PC-3 (cell line): Measurements from ENCODE around the gene ADO. TPM values are rescaled to one million over a fixed set of nuclear protein-coding genes. Genes with fewer than 3 reads are reported as not detected.

Experiments used
- ATAC-seq: fragments of 200-7000 bp; cut with Tn5 transposase; 2 replicates; pipeline ENCODE4 v1.9.1; 2020; ENCODE audit warnings: mild to moderate bottlenecking, moderate library complexity
- BruUV-seq: library from RNA; stranded (reverse); fragments of 400-500 nt; replicated peaks from 2 replicates; lab custom pipeline; 2021; lab: Mats Ljungman, UMichigan
- CTCF ChIA-PET: fragments of 300-600 bp; sonication (Branson Sonifier 250); formaldehyde crosslinking; loops from one replicate; lab custom pipeline; 2022; ENCODE audit warnings: antibody characterized with exemption; lab: Charles Lee
- POLR2A ChIA-PET: fragments of 300-600 bp; sonication (Branson Sonifier 250); formaldehyde crosslinking; loops from one replicate; lab custom pipeline; 2022; ENCODE audit warnings: antibody characterized with exemption; ENCODE audit not compliant: unreplicated experiment; lab: Charles Lee
- DNase-seq: peaks from one replicate; pipeline ENCODE4 v3.0.0-alpha.2; 2015
- H2AFZ ChIP-seq: fragments of 300-600 bp; sonication (generic); 2 replicates; pipeline ENCODE4 v1.6.0; 2016; ENCODE audit warnings: antibody characterized with exemption, low read length
- H3F3A ChIP-seq: fragments of 300-600 bp; sonication (generic); one replicate; pipeline ENCODE4 v1.6.0; 2017; ENCODE audit warnings: antibody characterized with exemption, low read length, control low read depth, mild to moderate bottlenecking; ENCODE audit not compliant: unreplicated experiment
- H3K27ac ChIP-seq: fragments of 300-600 bp; sonication (generic); 2 replicates; pipeline ENCODE4 v1.5.1; 2016; ENCODE audit warnings: mild to moderate bottlenecking, low read length
- H3K27me3 ChIP-seq: fragments of 300-600 bp; sonication (generic); 2 replicates; pipeline ENCODE4 v1.6.1; 2016; ENCODE audit warnings: low read length, mixed read lengths
- H3K36me3 ChIP-seq: fragments of 300-600 bp; sonication (generic); 2 replicates; pipeline ENCODE4 v1.6.1; 2016; ENCODE audit warnings: low read depth, mixed run types, low read length, mixed read lengths
- H3K4me1 ChIP-seq: fragments of 300-600 bp; sonication (generic); 2 replicates; pipeline ENCODE4 v1.5.1; 2016; ENCODE audit warnings: low read length; ENCODE audit not compliant: insufficient read depth
- H3K4me2 ChIP-seq: fragments of 300-600 bp; sonication (generic); 2 replicates; pipeline ENCODE4 v1.6.0; 2016; ENCODE audit warnings: low read length
- H3K4me3 ChIP-seq: fragments of 300-600 bp; sonication (generic); 2 replicates; pipeline ENCODE4 v1.5.1; 2016; ENCODE audit warnings: mild to moderate bottlenecking, low read length, mixed read lengths
- H3K79me2 ChIP-seq: fragments of 300-600 bp; sonication (generic); 2 replicates; pipeline ENCODE4 v1.6.1; 2017; ENCODE audit warnings: low read length, mixed read lengths
- H3K9ac ChIP-seq: fragments of 300-600 bp; sonication (generic); 2 replicates; pipeline ENCODE4 v1.6.0; 2016; ENCODE audit warnings: mild to moderate bottlenecking, low read length
- H3K9me2 ChIP-seq: fragments of 300-600 bp; sonication (generic); replicated peaks from 2 replicates; pipeline ENCODE4 v1.6.1; 2016; ENCODE audit warnings: mixed run types, low read length, mixed read lengths
- H3K9me3 ChIP-seq: fragments of 300-600 bp; sonication (generic); 2 replicates; pipeline ENCODE4 v1.6.1; 2016; ENCODE audit warnings: low read length, mixed read lengths
- H4K20me1 ChIP-seq: fragments of 300-600 bp; sonication (generic); 2 replicates; pipeline ENCODE4 v1.6.1; 2016; ENCODE audit warnings: low read length, mixed read lengths
- EZH2 ChIP-seq: fragments of 300-600 bp; sonication (generic); IDR thresholded peaks from one replicate; pipeline ENCODE4 v1.6.1; 2017; ENCODE audit warnings: antibody characterized with exemption, mild to moderate bottlenecking, low read length; ENCODE audit not compliant: unreplicated experiment
- EZH2phosphoT487 ChIP-seq: fragments of 300-600 bp; sonication (generic); IDR thresholded peaks from 2 replicates; pipeline ENCODE4 v1.6.1; 2018; ENCODE audit warnings: mild to moderate bottlenecking, antibody characterized with exemption, low read length, borderline replicate concordance
- intact Hi-C: fragments of 100-400 bp; cut with micrococcal nuclease; formaldehyde crosslinking; loops from 2 replicates; pipeline ENCODE4 v1.9.0; 2023
- total RNA-seq: library from RNA; depleted of rRNA; stranded (reverse); fragments of >200 nt; gene quantifications from 2 replicates; pipeline ENCODE4 v1.2.3, GENCODE V29; 2014
- TF ChIP-seq, protein P1 (sequence below): fragments of 300-600 bp; sonication (generic); conservative IDR thresholded peaks from 2 replicates; pipeline ENCODE4 v1.5.1; 2017; ENCODE audit warnings: antibody characterized with exemption, low read depth, mild to moderate bottlenecking, low read length

ADO gene
- total RNA-seq, 1 experiment from 2014 or later, result 107 TPM

DNA sequence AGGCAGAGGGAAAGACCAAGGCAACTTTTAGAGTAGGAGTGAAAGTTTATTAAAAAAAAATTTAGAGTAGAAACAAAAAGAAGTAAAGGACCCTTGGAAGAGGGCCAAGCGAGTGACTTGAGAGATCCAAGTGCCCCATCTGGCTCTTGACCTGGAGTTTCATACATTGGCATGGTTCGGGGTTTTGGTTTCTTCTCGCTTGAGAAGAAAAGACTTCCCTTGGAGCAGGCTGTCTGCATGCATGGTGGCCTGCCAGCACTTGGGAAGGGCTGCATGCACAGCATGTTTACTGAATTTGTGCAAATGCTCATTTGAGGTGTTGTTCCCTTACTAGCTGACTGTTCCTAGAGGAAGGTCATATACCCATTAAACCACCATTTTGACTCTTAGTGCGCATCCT lies 8.8 kb upstream of the ADO start:
- Histone ChIP-seq H3K9me2 (no peaks in the 10 kb centered on the region), H3K4me2 (no peak overlapping the region), H3K9me3 (no peaks in the 10 kb centered on the region), H3K36me3 (no peaks in the 10 kb centered on the region), H3F3A (no peaks in the 10 kb centered on the region), H3K4me3 (no peak overlapping the region), H3K79me2 (no peaks in the 10 kb centered on the region), H3K27ac (no peak overlapping the region), H3K27me3 (no peaks in the 10 kb centered on the region), H2AFZ (no peak overlapping the region), H4K20me1 (no peaks in the 10 kb centered on the region), H3K4me1 (peaks cover 14% of the 10 kb centered on the region), H3K9ac (no peak overlapping the region)
- ChIA-PET CTCF (interaction anchor here (0.9 kb wide), 1 partner anchor 185 kb away, joined by 3 read pairs; no protein-coding TSS in a partner anchor), POLR2A (no interaction called here)
- DNase-seq, result no peak
- TF ChIP-seq EZH2phosphoT487 (no peak), EZH2 (no peak)
- TF ChIP-seq, protein P1, sequence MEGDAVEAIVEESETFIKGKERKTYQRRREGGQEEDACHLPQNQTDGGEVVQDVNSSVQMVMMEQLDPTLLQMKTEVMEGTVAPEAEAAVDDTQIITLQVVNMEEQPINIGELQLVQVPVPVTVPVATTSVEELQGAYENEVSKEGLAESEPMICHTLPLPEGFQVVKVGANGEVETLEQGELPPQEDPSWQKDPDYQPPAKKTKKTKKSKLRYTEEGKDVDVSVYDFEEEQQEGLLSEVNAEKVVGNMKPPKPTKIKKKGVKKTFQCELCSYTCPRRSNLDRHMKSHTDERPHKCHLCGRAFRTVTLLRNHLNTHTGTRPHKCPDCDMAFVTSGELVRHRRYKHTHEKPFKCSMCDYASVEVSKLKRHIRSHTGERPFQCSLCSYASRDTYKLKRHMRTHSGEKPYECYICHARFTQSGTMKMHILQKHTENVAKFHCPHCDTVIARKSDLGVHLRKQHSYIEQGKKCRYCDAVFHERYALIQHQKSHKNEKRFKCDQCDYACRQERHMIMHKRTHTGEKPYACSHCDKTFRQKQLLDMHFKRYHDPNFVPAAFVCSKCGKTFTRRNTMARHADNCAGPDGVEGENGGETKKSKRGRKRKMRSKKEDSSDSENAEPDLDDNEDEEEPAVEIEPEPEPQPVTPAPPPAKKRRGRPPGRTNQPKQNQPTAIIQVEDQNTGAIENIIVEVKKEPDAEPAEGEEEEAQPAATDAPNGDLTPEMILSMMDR, result no peak
- intact Hi-C loops, result loop anchor here (2.0 kb wide), 1 partner anchor 63 kb away; no protein-coding TSS in a partner anchor
- no TSS peak for BruUV-seq
- ATAC-seq, result no peak

DNA sequence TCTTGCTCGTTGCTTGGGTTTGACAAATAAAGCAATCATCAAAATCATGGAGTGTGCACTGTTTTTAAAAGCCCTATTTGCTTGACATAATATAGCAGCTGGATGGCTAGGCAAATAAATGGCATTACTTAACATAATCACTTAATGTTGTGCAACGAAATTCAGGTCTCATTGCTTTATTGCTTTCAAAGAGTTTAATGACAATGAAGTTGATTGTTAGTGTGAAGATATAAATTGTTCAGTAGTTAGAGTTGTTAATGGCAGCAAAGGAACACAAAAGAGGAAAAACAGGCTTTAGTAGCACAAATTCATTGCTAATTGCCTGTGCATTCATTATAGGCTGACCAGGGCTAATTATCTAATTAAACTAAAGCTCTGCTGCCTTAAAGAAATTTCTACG lies 7.6 kb upstream of the ADO start:
- CTCF ChIA-PET, result interaction anchor here (0.9 kb wide), 1 partner anchor 186 kb away, joined by 3 read pairs; no protein-coding TSS in a partner anchor
- BruUV-seq, result no TSS peak
- POLR2A ChIA-PET, result no interaction called here

DNA sequence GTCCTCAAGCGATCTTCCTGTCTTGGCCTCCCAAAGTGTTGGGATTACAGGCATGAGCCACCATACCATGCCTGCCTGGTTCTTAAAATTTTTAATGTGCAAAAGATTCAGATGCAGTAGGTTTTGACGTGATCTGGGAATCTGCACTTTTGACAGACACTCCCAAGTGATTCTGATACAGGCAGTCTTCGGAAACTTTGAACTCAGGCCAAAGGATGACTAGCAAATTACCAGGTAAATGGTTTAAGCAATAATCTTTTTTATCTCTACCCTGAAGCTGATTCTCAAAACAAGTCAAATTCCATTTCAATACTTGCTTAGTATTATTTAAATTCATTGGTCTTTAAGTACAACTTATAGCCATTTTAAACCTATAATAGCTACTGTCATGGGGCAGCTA lies 2.6 kb upstream of the ADO start:
- H2AFZ ChIP-seq, result no peak overlapping the region
- no peak overlapping the region for H3K4me3 ChIP-seq
- intact Hi-C loops, result no loop called here
- no peak overlapping the region for H3K9ac ChIP-seq
- peaks cover 13% of the 10 kb centered on the region for H4K20me1 ChIP-seq
- no TSS peak for BruUV-seq
- H3F3A ChIP-seq, result no peaks in the 10 kb centered on the region
- peaks cover 16% of the 10 kb centered on the region for H3K4me1 ChIP-seq
- H3K27ac ChIP-seq, result no peak overlapping the region
- peaks cover 8% of the 10 kb centered on the region; the same call in 1 of the 2 replicates for H3K36me3 ChIP-seq
- peaks cover 23% of the 10 kb centered on the region for H3K79me2 ChIP-seq
- no peak overlapping the region for H3K4me2 ChIP-seq
- ATAC-seq, result no peak
- H3K9me2 ChIP-seq, result no peaks in the 10 kb centered on the region
- POLR2A ChIA-PET, result no interaction called here
- CTCF ChIA-PET, result interaction anchor here (1.1 kb wide), 1 partner anchor 191 kb away, joined by 6 read pairs; no protein-coding TSS in a partner anchor
- H3K27me3 ChIP-seq, result no peaks in the 10 kb centered on the region
- DNase-seq, result peak; percentile 63
- H3K9me3 ChIP-seq, result no peaks in the 10 kb centered on the region
- TF ChIP-seq EZH2 (no peak), EZH2phosphoT487 (no peak)
- TF ChIP-seq, protein P1, result no peak

More for the DNA sequence above, 7.6 kb upstream of the ADO start:
- ATAC-seq (no peak), DNase-seq (no peak)
- Histone ChIP-seq H3K79me2 (no peaks in the 10 kb centered on the region), H3K9me2 (no peaks in the 10 kb centered on the region), H3K36me3 (no peaks in the 10 kb centered on the region), H3F3A (no peaks in the 10 kb centered on the region), H3K9ac (no peak overlapping the region), H3K9me3 (no peaks in the 10 kb centered on the region), H3K4me2 (no peak overlapping the region), H4K20me1 (no peaks in the 10 kb centered on the region), H3K27me3 (no peaks in the 10 kb centered on the region), H3K4me3 (no peak overlapping the region), H3K4me1 (peaks cover 14% of the 10 kb centered on the region), H3K27ac (no peak overlapping the region), H2AFZ (no peak overlapping the region)
- no peak for TF ChIP-seq EZH2
- TF ChIP-seq, protein P1, result no peak
- TF ChIP-seq EZH2phosphoT487, result no peak
- intact Hi-C loops, result no loop called here
